HepG2 (cell line): Measurements from ENCODE around the gene PLEKHG2. TPM values are rescaled to one million over a fixed set of nuclear protein-coding genes. Genes with fewer than 3 reads are reported as not detected.

Experiments
- microRNA-seq: library from miRNA; unstranded; fragments of <30 nt; microRNA quantifications from one replicate; pipeline ENCODE4, GENCODE V29; 2020
- polyA plus RNA-seq, 8 experiments: library from polyadenylated mRNA; depleted of rRNA in 3 of 8; stranded (reverse) in 7 of 8; unstranded in 1 of 8; fragments of >200 nt; fragmentation: Illumina TruSeq in 4 of 8; extraction: Trizol in 4 of 8; gene quantifications; 2 replicates each; pipeline versions ENCODE4 v1.2.1 to v1.2.3, GENCODE V29; 2011 to 2016; ENCODE audit warnings: low read depth in 4 of 8, missing spikeins in 1 of 8, mixed read lengths in 1 of 8; ENCODE audit not compliant: insufficient read depth in 1 of 8
- small RNA-seq, 3 experiments: library from RNA; depleted of rRNA; stranded (forward); fragments of <200 nt; gene quantifications; one replicate each; pipeline ENCODE3, GENCODE V24; 2012; ENCODE audit warnings: low read depth in 2 of 3, low replicate concordance in 1 of 3; ENCODE audit not compliant: insufficient read length in 3 of 3, insufficient read depth in 2 of 3
- total RNA-seq, 5 experiments: library from RNA; depleted of rRNA; stranded (reverse); fragments of >200 nt; fragmentation: Illumina TruSeq; extraction: Trizol; gene quantifications; 2 replicates each; pipeline ENCODE4 v1.2.3, GENCODE V29; 2016; ENCODE audit warnings: low read depth in 1 of 5

Gene PLEKHG2
- total and polyA plus RNA-seq, 2 of the 13 experiments (the other 11 are each of a cell fraction or from before 2014, with no cell fraction given): 3.6 to 6.8 TPM

Small RNA genes within 50 kb of the gene (microRNA-seq; reads per million reads assigned to microRNA genes)
- gene MIR4530: not detected

Small RNA genes within 50 kb of the gene (small RNA-seq; reads per million reads assigned to genes)
- gene MIR4530 (0 reads per million in 3 experiments), gene RN7SL566P (0 reads per million in 3 experiments)

Other genes starting within 250 kb of the PLEKHG2 start
- not detected in 2 replicates for gene NCCRP1, start 215.7 kb upstream of the PLEKHG2 start, total RNA-seq (2016; rRNA removed; fragmentation: Illumina TruSeq; extraction: Trizol)
- not detected in 2 replicates for gene NCCRP1, start 215.7 kb upstream of the PLEKHG2 start, polyA plus RNA-seq (2011; rRNA removed)
- gene SYCN, start 208.4 kb upstream of the PLEKHG2 start, total RNA-seq (2016; rRNA removed; fragmentation: Illumina TruSeq; extraction: Trizol): not detected in 2 replicates
- not detected in 2 replicates for gene SYCN, start 208.4 kb upstream of the PLEKHG2 start, polyA plus RNA-seq (2011; rRNA removed)
- gene IFNL3, start 167.7 kb upstream of the PLEKHG2 start, total RNA-seq (2016; rRNA removed; fragmentation: Illumina TruSeq; extraction: Trizol): not detected in 2 replicates
- not detected in 2 replicates for gene IFNL3, start 167.7 kb upstream of the PLEKHG2 start, polyA plus RNA-seq (2011; rRNA removed)
- gene IFNL4, start 163.8 kb upstream of the PLEKHG2 start, total RNA-seq (2016; rRNA removed; fragmentation: Illumina TruSeq; extraction: Trizol): not detected in 2 replicates
- not detected in 2 replicates for gene IFNL4, start 163.8 kb upstream of the PLEKHG2 start, polyA plus RNA-seq (2011; rRNA removed)
- gene IFNL2, start 144.3 kb upstream of the PLEKHG2 start, total RNA-seq (2016; rRNA removed; fragmentation: Illumina TruSeq; extraction: Trizol): not detected in 2 replicates
- not detected in 2 replicates for gene IFNL2, start 144.3 kb upstream of the PLEKHG2 start, polyA plus RNA-seq (2011; rRNA removed)
- not detected in 2 replicates for gene IFNL1, start 116.3 kb upstream of the PLEKHG2 start, total RNA-seq (2016; rRNA removed; fragmentation: Illumina TruSeq; extraction: Trizol)
- gene IFNL1, start 116.3 kb upstream of the PLEKHG2 start, polyA plus RNA-seq (2011; rRNA removed): not detected in 2 replicates
- gene LRFN1, start 91.8 kb upstream of the PLEKHG2 start, total RNA-seq (2016; rRNA removed; fragmentation: Illumina TruSeq; extraction: Trizol): 0.04 TPM in 1 of 2 replicates, not detected in the other
- 0.07 TPM in 1 of 2 replicates, not detected in the other for gene LRFN1, start 91.8 kb upstream of the PLEKHG2 start, polyA plus RNA-seq (2011; rRNA removed)
- 1.1 TPM in 1 of 2 replicates, not detected in the other for gene GMFG, start 76.6 kb upstream of the PLEKHG2 start, total RNA-seq (2016; rRNA removed; fragmentation: Illumina TruSeq; extraction: Trizol)
- 7.5 and 7.9 TPM in 2 replicates for gene GMFG, start 76.6 kb upstream of the PLEKHG2 start, polyA plus RNA-seq (2011; rRNA removed)
- 26.0 and 29.1 TPM in 2 replicates for gene SAMD4B, start 70.2 kb upstream of the PLEKHG2 start, total RNA-seq (2016; rRNA removed; fragmentation: Illumina TruSeq; extraction: Trizol)
- 31.8 and 37.7 TPM in 2 replicates for gene SAMD4B, start 70.2 kb upstream of the PLEKHG2 start, polyA plus RNA-seq (2011; rRNA removed)
- 30.2 and 31.0 TPM in 2 replicates for gene PAF1, start 21.6 kb upstream of the PLEKHG2 start, total RNA-seq (2016; rRNA removed; fragmentation: Illumina TruSeq; extraction: Trizol)
- 30.3 and 31.1 TPM in 2 replicates for gene PAF1, start 21.6 kb upstream of the PLEKHG2 start, polyA plus RNA-seq (2011; rRNA removed)
- gene MED29, start 21.3 kb upstream of the PLEKHG2 start, total RNA-seq (2016; rRNA removed; fragmentation: Illumina TruSeq; extraction: Trizol): 14.0 and 18.1 TPM in 2 replicates
- gene MED29, start 21.3 kb upstream of the PLEKHG2 start, polyA plus RNA-seq (2011; rRNA removed): 19.7 and 23.7 TPM in 2 replicates
- gene ZFP36, start 5.8 kb upstream of the PLEKHG2 start, total RNA-seq (2016; rRNA removed; fragmentation: Illumina TruSeq; extraction: Trizol): 0.81 and 1.7 TPM in 2 replicates
- gene ZFP36, start 5.8 kb upstream of the PLEKHG2 start, polyA plus RNA-seq (2011; rRNA removed): 1.4 and 2.1 TPM in 2 replicates
- gene RPS16, start 23.3 kb downstream of the PLEKHG2 start, total RNA-seq (2016; rRNA removed; fragmentation: Illumina TruSeq; extraction: Trizol): 488 and 790 TPM in 2 replicates
- 2,583 and 2,596 TPM in 2 replicates for gene RPS16, start 23.3 kb downstream of the PLEKHG2 start, polyA plus RNA-seq (2011; rRNA removed)
- 34.9 and 48.2 TPM in 2 replicates for gene SUPT5H, start 32.9 kb downstream of the PLEKHG2 start, total RNA-seq (2016; rRNA removed; fragmentation: Illumina TruSeq; extraction: Trizol)
- 49.0 and 51.7 TPM in 2 replicates for gene SUPT5H, start 32.9 kb downstream of the PLEKHG2 start, polyA plus RNA-seq (2011; rRNA removed)
- 89.1 and 91.1 TPM in 2 replicates for gene TIMM50, start 68.2 kb downstream of the PLEKHG2 start, total RNA-seq (2016; rRNA removed; fragmentation: Illumina TruSeq; extraction: Trizol)
- 90.0 and 92.5 TPM in 2 replicates for gene TIMM50, start 68.2 kb downstream of the PLEKHG2 start, polyA plus RNA-seq (2011; rRNA removed)
- 0.35 and 0.53 TPM in 2 replicates for gene DLL3, start 86.3 kb downstream of the PLEKHG2 start, total RNA-seq (2016; rRNA removed; fragmentation: Illumina TruSeq; extraction: Trizol)
- 0.55 and 0.60 TPM in 2 replicates for gene DLL3, start 86.3 kb downstream of the PLEKHG2 start, polyA plus RNA-seq (2011; rRNA removed)
- gene SELENOV, start 102.5 kb downstream of the PLEKHG2 start, total RNA-seq (2016; rRNA removed; fragmentation: Illumina TruSeq; extraction: Trizol): not detected in 2 replicates
- gene SELENOV, start 102.5 kb downstream of the PLEKHG2 start, polyA plus RNA-seq (2011; rRNA removed): not detected in 2 replicates
- 3.6 and 3.7 TPM in 2 replicates for gene EID2B, start 120.2 kb downstream of the PLEKHG2 start, total RNA-seq (2016; rRNA removed; fragmentation: Illumina TruSeq; extraction: Trizol)
- 2.2 and 2.5 TPM in 2 replicates for gene EID2B, start 120.2 kb downstream of the PLEKHG2 start, polyA plus RNA-seq (2011; rRNA removed)
- gene EID2, start 127.5 kb downstream of the PLEKHG2 start, total RNA-seq (2016; rRNA removed; fragmentation: Illumina TruSeq; extraction: Trizol): 13.8 and 14.1 TPM in 2 replicates
- gene EID2, start 127.5 kb downstream of the PLEKHG2 start, polyA plus RNA-seq (2011; rRNA removed): 3.7 and 5.1 TPM in 2 replicates
- not detected in 2 replicates for gene LGALS13, start 189.9 kb downstream of the PLEKHG2 start, total RNA-seq (2016; rRNA removed; fragmentation: Illumina TruSeq; extraction: Trizol)
- not detected in 2 replicates for gene LGALS13, start 189.9 kb downstream of the PLEKHG2 start, polyA plus RNA-seq (2011; rRNA removed)
- not detected in 2 replicates for gene LGALS16, start 243.2 kb downstream of the PLEKHG2 start, total RNA-seq (2016; rRNA removed; fragmentation: Illumina TruSeq; extraction: Trizol)
- not detected in 2 replicates for gene LGALS16, start 243.2 kb downstream of the PLEKHG2 start, polyA plus RNA-seq (2011; rRNA removed)